H1 (cell line): ENCODE data around the gene PRKN. TPM values are rescaled to one million over a fixed set of nuclear protein-coding genes. Genes with fewer than 3 reads are reported as not detected.

Experiments
- CTCF ChIA-PET: fragments of 300-600 bp; sonication (Branson Sonifier 250); formaldehyde crosslinking; loops from one replicate; lab custom pipeline; 2021; ENCODE audit not compliant: partially characterized antibody; lab: Charles Lee
- POLR2A ChIA-PET: fragments of 300-600 bp; sonication (Branson Sonifier 250); formaldehyde crosslinking; loops from one replicate; lab custom pipeline; 2021; ENCODE audit warnings: inconsistent platforms; ENCODE audit not compliant: partially characterized antibody; lab: Charles Lee
- DNase-seq, 2 experiments: peaks; one replicate each; pipeline versions ENCODE4 v3.0.0 to v3.0.0-alpha.2; 2010 to 2022; ENCODE audit warnings: low spot score in 2 of 2, low read depth in 1 of 2, mixed read lengths in 1 of 2
- FAIRE-seq: peaks from 2 replicates; lab custom pipeline; 2011; peaks lifted over from hg19 to GRCh38; lab: Jason Lieb, UNC
- H2AFZ ChIP-seq: 2 replicates; pipeline ENCODE4 v1.8.1; 2012; ENCODE audit warnings: low read length, inconsistent platforms
- H2AK5ac ChIP-seq: 2 replicates; pipeline ENCODE4 v1.6.1; 2013; ENCODE audit warnings: low read depth, low read length
- H2BK120ac ChIP-seq: replicated peaks from 2 replicates; pipeline ENCODE3; 2013; ENCODE audit warnings: low read depth, low read length, inconsistent platforms
- H2BK12ac ChIP-seq: 2 replicates; pipeline ENCODE4 v1.6.1; 2013; ENCODE audit warnings: low read depth, low read length
- H2BK15ac ChIP-seq: 2 replicates; pipeline ENCODE4 v1.6.1; 2013; ENCODE audit warnings: low read length
- H2BK20ac ChIP-seq: 2 replicates; pipeline ENCODE4 v1.6.1; 2013; ENCODE audit warnings: low read length
- H2BK5ac ChIP-seq: 2 replicates; pipeline ENCODE4 v1.6.1; 2013; ENCODE audit warnings: low read depth, low read length
- H3K14ac ChIP-seq: 2 replicates; pipeline ENCODE4 v1.6.1; 2013; ENCODE audit warnings: inconsistent platforms; ENCODE audit not compliant: insufficient read length
- H3K18ac ChIP-seq: 2 replicates; pipeline ENCODE4 v1.6.1; 2013; ENCODE audit warnings: low read length; ENCODE audit errors: extremely low read depth
- H3K23ac ChIP-seq: 2 replicates; pipeline ENCODE4 v1.6.1; 2013; ENCODE audit warnings: inconsistent platforms; ENCODE audit not compliant: insufficient read length
- H3K23me2 ChIP-seq: 2 replicates; pipeline ENCODE4 v1.6.1; 2013; ENCODE audit warnings: low read depth, low read length
- H3K27ac ChIP-seq: 2 replicates; pipeline ENCODE4 v1.6.1; 2011; ENCODE audit warnings: low read depth, low read length, inconsistent platforms
- H3K27me3 ChIP-seq, 4 experiments: replicated peaks in 1 of 4; 1 replicate in 1 of 4; 2 replicates in 3 of 4; pipeline versions ENCODE4 v1.6.1 to v1.8.1; 2011 to 2013; ENCODE audit warnings: low read length in 3 of 4, mild to moderate bottlenecking in 3 of 4, inconsistent platforms in 2 of 4, mixed read lengths in 2 of 4, moderate library complexity in 1 of 4; ENCODE audit not compliant: control insufficient read depth in 3 of 4, insufficient read depth in 3 of 4; ENCODE audit errors: extremely low read depth in 1 of 4
- H3K36me3 ChIP-seq, 4 experiments: 2 replicates each; pipeline versions ENCODE4 v1.6.1 to v1.8.1; 2011 to 2013; ENCODE audit warnings: mild to moderate bottlenecking in 4 of 4, low read length in 3 of 4, moderate library complexity in 2 of 4, control low read depth in 1 of 4, inconsistent platforms in 1 of 4; ENCODE audit not compliant: insufficient read depth in 4 of 4, control insufficient read depth in 2 of 4
- H3K4ac ChIP-seq: replicated peaks from 2 replicates; pipeline ENCODE3; 2013; ENCODE audit warnings: low read length, low read depth, mixed read lengths, inconsistent platforms; ENCODE audit not compliant: insufficient read length
- H3K4me1 ChIP-seq, 4 experiments: replicated peaks in 1 of 4; 1 replicate in 1 of 4; 2 replicates in 3 of 4; pipeline versions ENCODE4 v1.6.1 to v1.8.1; 2011 to 2013; ENCODE audit warnings: low read length in 3 of 4, inconsistent platforms in 2 of 4, mixed read lengths in 1 of 4; ENCODE audit not compliant: insufficient read depth in 4 of 4, control insufficient read depth in 3 of 4
- H3K4me2 ChIP-seq, 2 experiments: 2 replicates each; pipeline versions ENCODE4 v1.6.1 to v1.8.1; 2011 to 2013; ENCODE audit warnings: low read depth in 2 of 2, low read length in 2 of 2, control low read depth in 1 of 2, inconsistent platforms in 1 of 2, mild to moderate bottlenecking in 1 of 2; ENCODE audit not compliant: insufficient read depth in 1 of 2
- H3K4me3 ChIP-seq, 4 experiments: fragments of 200-600, 300-600 bp in 1 of 4; sonication (generic), shearing (Covaris generic), sonication (Bioruptor Twin) in 1 of 4; 2 replicates each; pipeline versions ENCODE4 v1.5.1 to v1.8.1; 2011 to 2016; ENCODE audit warnings: low read length in 4 of 4, low read depth in 3 of 4, control low read depth in 2 of 4, inconsistent platforms in 2 of 4, mild to moderate bottlenecking in 2 of 4, mixed read lengths in 1 of 4, moderate library complexity in 1 of 4; ENCODE audit not compliant: insufficient read depth in 2 of 4; ENCODE audit errors: extremely low read depth in 1 of 4
- H3K56ac ChIP-seq: replicated peaks from 2 replicates; pipeline ENCODE3; 2013; ENCODE audit warnings: low read depth, mild to moderate bottlenecking, mixed read lengths, low read length, inconsistent platforms; ENCODE audit not compliant: insufficient read length
- H3K79me1 ChIP-seq: 2 replicates; pipeline ENCODE4 v1.6.1; 2013; ENCODE audit warnings: low read depth, low read length, control low read depth
- H3K79me2 ChIP-seq, 2 experiments: 2 replicates each; pipeline versions ENCODE4 v1.6.1 to v1.8.1; 2012 to 2013; ENCODE audit warnings: low read length in 2 of 2, mild to moderate bottlenecking in 2 of 2, inconsistent platforms in 1 of 2; ENCODE audit not compliant: insufficient read depth in 2 of 2, control insufficient read depth in 1 of 2
- H3K9ac ChIP-seq, 4 experiments: replicated peaks in 1 of 4; 1 replicate in 1 of 4; 2 replicates in 3 of 4; pipeline versions ENCODE4 v1.6.1 to v1.8.1; 2011 to 2013; ENCODE audit warnings: low read depth in 3 of 4, low read length in 3 of 4, control low read depth in 2 of 4, mild to moderate bottlenecking in 2 of 4, moderate library complexity in 2 of 4, inconsistent platforms in 1 of 4; ENCODE audit errors: extremely low read depth in 1 of 4
- H3K9me3 ChIP-seq, 2 experiments: 2 replicates each; pipeline versions ENCODE4 v1.6.1 to v1.8.1; 2012 to 2013; ENCODE audit warnings: mild to moderate bottlenecking in 2 of 2, moderate library complexity in 2 of 2, control low read depth in 1 of 2, inconsistent platforms in 1 of 2, low read depth in 1 of 2, low read length in 1 of 2, mixed read lengths in 1 of 2; ENCODE audit not compliant: insufficient read depth in 2 of 2
- H4K20me1 ChIP-seq, 2 experiments: replicated peaks in 1 of 2; 2 replicates each; pipeline versions ENCODE3 to v1.8.1; 2011 to 2013; ENCODE audit warnings: inconsistent platforms in 2 of 2, low read length in 2 of 2, mild to moderate bottlenecking in 1 of 2; ENCODE audit not compliant: insufficient read depth in 2 of 2, control insufficient read depth in 1 of 2
- H4K5ac ChIP-seq: 2 replicates; pipeline ENCODE4 v1.6.1; 2013; ENCODE audit warnings: low read length, low read depth, mixed read lengths, inconsistent platforms; ENCODE audit not compliant: insufficient read length
- H4K8ac ChIP-seq: 2 replicates; pipeline ENCODE4 v1.8.0; 2013; ENCODE audit warnings: mild to moderate bottlenecking, moderate library complexity, low read length, inconsistent platforms; ENCODE audit not compliant: insufficient read depth; ENCODE audit errors: extremely low read depth
- H4K91ac ChIP-seq: replicated peaks from 2 replicates; pipeline ENCODE3; 2013; ENCODE audit warnings: low read length, mixed read lengths, inconsistent platforms; ENCODE audit not compliant: insufficient read length
- ATF3 ChIP-seq: IDR thresholded peaks from 2 replicates; pipeline ENCODE4 v1.6.1; 2011; ENCODE audit warnings: low read depth, mild to moderate bottlenecking, low read length; ENCODE audit not compliant: insufficient read depth
- EZH2 ChIP-seq: fragments of 200-600 bp; sonication (generic); IDR thresholded peaks from 2 replicates; pipeline ENCODE4 v1.7.1; 2012; ENCODE audit warnings: low read depth, mild to moderate bottlenecking, moderate library complexity, low read length, inconsistent platforms; ENCODE audit not compliant: severe bottlenecking
- GABPA ChIP-seq: IDR thresholded peaks from 2 replicates; pipeline ENCODE4 v1.6.1; 2011; ENCODE audit warnings: mild to moderate bottlenecking, low read length, moderate library complexity, borderline replicate concordance; ENCODE audit not compliant: insufficient read depth
- KDM1A ChIP-seq: fragments of 200-600, 300-600 bp; sonication (generic); IDR thresholded peaks from 2 replicates; pipeline ENCODE4 v1.7.1; 2016; ENCODE audit warnings: mild to moderate bottlenecking, low read length, borderline replicate concordance
- MAX ChIP-seq: IDR thresholded peaks from 2 replicates; pipeline ENCODE4 v1.6.1; 2012; ENCODE audit warnings: inconsistent platforms
- POLR2A ChIP-seq, 2 experiments: IDR thresholded peaks; 1 replicate in 1 of 2; 2 replicates in 1 of 2; pipeline ENCODE4 v1.6.1; 2011; ENCODE audit warnings: low read depth in 2 of 2, low read length in 2 of 2, mild to moderate bottlenecking in 2 of 2; ENCODE audit errors: control extremely low read depth in 1 of 2
- RAD21 ChIP-seq, 2 experiments: IDR thresholded peaks in 1 of 2; conservative IDR thresholded peaks in 1 of 2; 2 replicates each; pipeline ENCODE4 v1.6.1; 2011; ENCODE audit warnings: low read depth in 2 of 2, low read length in 2 of 2, improper control_type of control experiment in 1 of 2, inconsistent platforms in 1 of 2, mild to moderate bottlenecking in 1 of 2, moderate library complexity in 1 of 2
- TCF12 ChIP-seq: IDR thresholded peaks from 2 replicates; pipeline ENCODE4 v1.6.1; 2011; ENCODE audit warnings: low read depth, mild to moderate bottlenecking, low read length
- USF2 ChIP-seq: IDR thresholded peaks from 2 replicates; pipeline ENCODE4 v1.6.1; 2011; ENCODE audit warnings: low read length, improper control_type of control experiment
- YY1 ChIP-seq: IDR thresholded peaks from 2 replicates; pipeline ENCODE4 v1.6.1; 2011; ENCODE audit warnings: low read depth, mild to moderate bottlenecking, low read length
- WGBS, 2 experiments: shearing (Covaris generic) in 1 of 2; methylation state at CpG; one replicate each; pipeline versions ENCODE4 v1.1.6 to v1.1.7; 2013 to 2015; ENCODE audit warnings: low lambda C conversion rate in 2 of 2, mixed read lengths in 2 of 2, inconsistent platforms in 1 of 2, low coverage in 1 of 2, missing lambda C conversion rate in 1 of 2; ENCODE audit not compliant: insufficient replicate concordance in 2 of 2, insufficient coverage in 1 of 2, insufficient read length in 1 of 2; ENCODE audit errors: extremely low coverage in 1 of 2, missing lambda C conversion rate in 1 of 2; 5-methylcytosine and 5-hydroxymethylcytosine counted together
- polyA plus RNA-seq, 7 experiments: library from polyadenylated mRNA; depleted of rRNA in 3 of 7; stranded (reverse) in 5 of 7; unstranded in 2 of 7; fragments of >200 nt in 5 of 7; fragments of 200-250 nt in 2 of 7; gene quantifications; 1 replicate in 5 of 7; 2 replicates in 1 of 7; 4 replicates in 1 of 7; pipeline versions ENCODE4 v1.2.1 to v1.2.3, GENCODE V29; 2011 to 2013; ENCODE audit warnings: missing spikeins in 2 of 7, mixed read lengths in 2 of 7
- total RNA-seq: library from RNA; stranded (reverse); fragmentation: NEBNext Ultra II Directional; extraction: Animal tissue kit (Norgen Biotek cat#: 25700); gene quantifications from 2 replicates; pipeline ENCODE4 v1.2.1, GENCODE V29; 2021

The PRKN gene
- total and polyA plus RNA-seq, 2 of the 8 experiments (the other 6 are each of a cell fraction or from before 2014, with no cell fraction given): 0.13 to 0.29 TPM

GRCh38 chr6:162442687-162443086 is 284.9 kb downstream of the PRKN start:
- Histone ChIP-seq H2BK12ac (no peak overlapping the region), H4K91ac (no peak overlapping the region), H3K27me3 (no peaks in the 10 kb centered on the region; a peak in 2 of 7 replicates), H2BK20ac (no peak overlapping the region), H3K23ac (no peak overlapping the region), H3K4me1 (peaks cover 0 to 7% (median 2%) of the 10 kb centered on the region in 4 experiments; a peak in 2 of 7 replicates), H3K9ac (no peak overlapping the region), H3K4me3 (no peak overlapping the region), H4K20me1 (no peaks in the 10 kb centered on the region), H2AK5ac (no peak overlapping the region), H2BK120ac (no peak overlapping the region), H3K36me3 (peaks cover 0 to 4% (median 0%) of the 10 kb centered on the region in 4 experiments; a peak in 1 of 8 replicates), H3K18ac (no peak overlapping the region), H3K56ac (no peak overlapping the region), H2AFZ (no peak overlapping the region), H3K79me2 (no peaks in the 10 kb centered on the region), H3K4ac (no peak overlapping the region), H3K27ac (no peak overlapping the region), H3K23me2 (no peaks in the 10 kb centered on the region; the same call in 1 of the 2 replicates), H4K5ac (no peak overlapping the region), H3K14ac (no peak overlapping the region), H3K9me3 (peaks cover 0 to 9% of the 10 kb centered on the region in 2 experiments; a peak in 1 of 4 replicates), H3K4me2 (no peak overlapping the region), H2BK15ac (no peak overlapping the region), H3K79me1 (no peaks in the 10 kb centered on the region), H2BK5ac (no peak overlapping the region), H4K8ac (no peak overlapping the region)
- DNase-seq: peak; percentile 31 to 62
- POLR2A ChIA-PET: no interaction called here
- 56% methylated on average over 6 of the region's 6 CpGs; no CpG with 5 or more reads in 1 of the 2 experiments for whole genome bisulfite sequencing, 2 experiments
- CTCF ChIA-PET: interaction anchor here (0.6 to 3.2 kb wide), 17 partner anchors 11 to 1112 kb away, joined by 3 to 12 read pairs (median 3); no protein-coding TSS in a partner anchor
- FAIRE-seq: peak; percentile 69
- peak; percentile 92 to 96 for TF ChIP-seq RAD21 (IDR thresholded peaks at IDR 0.05 in 1 of 2, conservative IDR thresholded peaks at IDR 0.05 in 1 of 2; ENCODE audit: low read depth in 2 of 2, low read length in 2 of 2)
- TF ChIP-seq GABPA: no peak
- TF ChIP-seq ATF3: no peak
- no peak for TF ChIP-seq YY1
- TF ChIP-seq TCF12: no peak
- no peak for TF ChIP-seq KDM1A
- TF ChIP-seq EZH2: no peak
- TF ChIP-seq MAX: no peak
- TF ChIP-seq POLR2A (IDR thresholded peaks at IDR 0.05; ENCODE audit: control extremely low read depth in 1 of 2, low read depth in 2 of 2, low read length in 2 of 2): no peak
- TF ChIP-seq USF2: no peak
